GM18511 (cell line): ENCODE results near the gene TRABD.
A peak's percentile ranks its signal among the peaks of the same experiment; 100 is the strongest.

ENCODE experiments used
- ATAC-seq: cut with Tn5 transposase; IDR thresholded peaks from one replicate; pipeline ENCODE4 v1.9.1; 2021; ENCODE audit warnings: mild to moderate bottlenecking, moderate library complexity; ENCODE audit not compliant: unreplicated experiment

The TRABD gene

GRCh38 chr22:50184902-50185374 lies 775 bp upstream of the TRABD start:
- ATAC-seq = no peak

- ATAC-seq = no peak
Observed at GRCh38 chr22:50186181-50186714, 535 bp downstream of the TRABD start.

- ATAC-seq = no peak
Observed at GRCh38 chr22:50186761-50187523, 1.2 kb downstream of the TRABD start.

GRCh38 chr22:50188356-50188755 lies 2.6 kb downstream of the TRABD start:
- ATAC-seq = no peak

- no peak for ATAC-seq
Observed at GRCh38 chr22:50189184-50189848, 3.6 kb downstream of the TRABD start.

- ATAC-seq = peak; percentile 4
Observed at GRCh38 chr22:50189849-50190181, 4.1 kb downstream of the TRABD start.

GRCh38 chr22:50190182-50190940 lies 4.6 kb downstream of the TRABD start:
- peak; percentile 43 for ATAC-seq

- peak; percentile 37 for ATAC-seq
Observed at GRCh38 chr22:50190941-50191741, 5.4 kb downstream of the TRABD start.

- ATAC-seq = no peak
Observed at GRCh38 chr22:50192436-50193204, 6.9 kb downstream of the TRABD start.

GRCh38 chr22:50193621-50194020 lies 7.9 kb downstream of the TRABD start:
- ATAC-seq = no peak

GRCh38 chr22:50194037-50194805 lies 8.5 kb downstream of the TRABD start:
- no peak for ATAC-seq

- no peak for ATAC-seq
Observed at GRCh38 chr22:50196256-50196655, 10.5 kb downstream of the TRABD start.

GRCh38 chr22:50197000-50197800 lies 11.5 kb downstream of the TRABD start:
- no peak for ATAC-seq

GRCh38 chr22:50197856-50198623 lies 12.3 kb downstream of the TRABD start:
- ATAC-seq = no peak

- no peak for ATAC-seq
Observed at GRCh38 chr22:50198624-50199017, 12.9 kb downstream of the TRABD start.

GRCh38 chr22:50199251-50199721 lies 13.6 kb downstream of the TRABD start:
- no peak for ATAC-seq

GRCh38 chr22:50199829-50200460 lies 14.2 kb downstream of the TRABD start:
- ATAC-seq = no peak
